GM12874 (cell line): ENCODE measurements around the gene GIT1.

Source experiments
- TF ChIP-seq, protein P1 (sequence below): IDR thresholded peaks from 2 replicates; pipeline ENCODE4 v1.5.1; 2011; ENCODE audit warnings: low read depth, mild to moderate bottlenecking, control low read depth, low read length, moderate library complexity; ENCODE audit not compliant: insufficient read depth

GIT1 gene

GRCh38 chr17:29555840-29556239, 33.6 kb downstream of the GIT1 start:
- TF ChIP-seq, protein P1, sequence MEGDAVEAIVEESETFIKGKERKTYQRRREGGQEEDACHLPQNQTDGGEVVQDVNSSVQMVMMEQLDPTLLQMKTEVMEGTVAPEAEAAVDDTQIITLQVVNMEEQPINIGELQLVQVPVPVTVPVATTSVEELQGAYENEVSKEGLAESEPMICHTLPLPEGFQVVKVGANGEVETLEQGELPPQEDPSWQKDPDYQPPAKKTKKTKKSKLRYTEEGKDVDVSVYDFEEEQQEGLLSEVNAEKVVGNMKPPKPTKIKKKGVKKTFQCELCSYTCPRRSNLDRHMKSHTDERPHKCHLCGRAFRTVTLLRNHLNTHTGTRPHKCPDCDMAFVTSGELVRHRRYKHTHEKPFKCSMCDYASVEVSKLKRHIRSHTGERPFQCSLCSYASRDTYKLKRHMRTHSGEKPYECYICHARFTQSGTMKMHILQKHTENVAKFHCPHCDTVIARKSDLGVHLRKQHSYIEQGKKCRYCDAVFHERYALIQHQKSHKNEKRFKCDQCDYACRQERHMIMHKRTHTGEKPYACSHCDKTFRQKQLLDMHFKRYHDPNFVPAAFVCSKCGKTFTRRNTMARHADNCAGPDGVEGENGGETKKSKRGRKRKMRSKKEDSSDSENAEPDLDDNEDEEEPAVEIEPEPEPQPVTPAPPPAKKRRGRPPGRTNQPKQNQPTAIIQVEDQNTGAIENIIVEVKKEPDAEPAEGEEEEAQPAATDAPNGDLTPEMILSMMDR, result no peak

- TF ChIP-seq, protein P1, result no peak
These were observed 40.1 kb downstream of the GIT1 start for GRCh38 chr17:29549177-29549923.

DNA sequence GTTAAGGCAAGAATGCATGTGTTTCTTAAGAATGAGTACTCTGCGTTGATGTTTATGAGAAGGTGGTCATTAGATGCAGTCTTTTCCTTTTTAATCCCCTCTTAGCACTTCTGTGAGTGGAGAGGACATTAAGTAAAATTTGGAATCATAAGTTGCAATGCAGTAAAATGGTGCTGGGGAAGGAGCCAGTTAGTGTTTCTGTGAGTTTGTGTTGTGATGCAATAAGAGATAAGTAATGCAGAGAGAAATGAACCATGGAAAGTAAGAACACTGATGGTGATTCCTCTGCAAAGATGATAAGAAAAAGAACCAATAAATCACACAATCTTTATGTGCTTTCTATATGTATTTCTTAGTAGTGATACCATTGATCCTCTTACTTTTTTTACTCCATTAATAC, 42.6 kb downstream of the GIT1 start:
- TF ChIP-seq, protein P1, result no peak

DNA sequence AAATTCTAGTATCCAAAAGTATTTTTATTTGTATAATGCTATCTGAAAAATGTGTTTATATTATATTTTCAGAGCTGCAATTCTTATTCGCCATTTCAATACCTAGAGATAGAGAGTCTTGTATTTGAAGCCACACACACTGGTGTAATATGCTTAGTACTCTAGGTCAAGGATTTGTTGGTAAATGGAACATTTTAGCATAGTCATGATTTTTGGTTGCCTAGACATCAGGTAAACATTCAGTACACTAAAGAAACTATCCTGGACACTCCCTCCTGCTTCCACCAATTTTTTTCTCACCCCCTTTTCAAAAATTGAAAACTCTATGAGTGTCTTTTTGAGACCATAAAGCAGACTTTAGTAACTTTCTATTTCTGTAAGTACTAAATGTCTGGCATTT, 43.4 kb downstream of the GIT1 start:
- TF ChIP-seq, protein P1, result no peak

DNA sequence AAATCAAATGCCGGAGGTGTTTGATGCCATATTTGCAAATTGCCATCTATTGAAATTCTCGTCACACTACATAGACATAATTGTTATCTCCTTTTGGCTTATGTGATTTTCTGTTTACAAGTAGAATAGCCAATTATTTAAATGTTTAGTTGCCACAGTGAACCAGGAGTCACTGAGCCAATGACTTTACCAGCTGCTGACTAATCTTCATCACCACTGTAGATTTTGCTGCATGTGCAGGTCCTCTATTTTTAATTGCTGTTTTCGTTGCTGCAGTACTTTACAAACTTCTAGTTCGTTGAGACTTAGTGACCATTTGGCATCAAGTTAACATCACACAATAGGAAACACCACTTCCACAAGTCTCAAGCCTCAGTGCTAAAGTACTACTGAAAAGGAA, 45.4 kb downstream of the GIT1 start:
- TF ChIP-seq, protein P1, result no peak

GRCh38 chr17:29533976-29534375, 55.5 kb downstream of the GIT1 start:
- TF ChIP-seq, protein P1, result no peak

DNA sequence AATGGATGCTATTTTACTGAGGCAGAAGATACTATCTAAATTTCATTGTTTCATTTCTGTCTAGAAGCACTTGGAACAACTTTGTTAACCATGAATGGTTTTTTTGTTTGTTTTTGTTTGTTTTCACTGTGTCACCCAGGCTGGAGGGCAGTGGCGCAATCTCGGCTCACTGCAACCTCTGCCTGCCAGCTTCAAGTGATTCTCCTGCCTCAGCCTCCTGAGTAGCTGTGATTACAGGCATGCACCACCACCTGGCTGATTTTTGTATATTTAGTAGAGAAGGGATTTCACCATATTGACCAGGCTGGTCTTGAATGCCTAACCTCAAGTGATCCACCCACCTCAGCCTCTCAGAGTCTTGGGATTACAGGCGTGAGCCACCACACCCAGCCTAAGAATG, 63.1 kb downstream of the GIT1 start:
- TF ChIP-seq, protein P1, result no peak
